ENCODE results near the gene CLEC2B.

GRCh38 chr12:9866860-9867269, 2.3 kb downstream of the CLEC2B start:
- TF ChIP-seq CTCF (IDR thresholded peaks at IDR 0.05) (no peak), POLR2AphosphoS5 (IDR thresholded peaks at IDR 0.05) (no peak), EP300 (IDR thresholded peaks at IDR 0.05) (no peak)
